Liver (tissue), 9 donors: ENCODE data around the gene PPHLN1. TPM values are rescaled to one million over a fixed set of nuclear protein-coding genes. Genes with fewer than 3 reads are reported as not detected.

Experiments
- DNase-seq: peaks from one replicate; pipeline ENCODE4 v3.0.0-alpha.2; 2017; ENCODE audit warnings: low spot score
- H3K27ac ChIP-seq, 2 donors: one replicate each; pipeline ENCODE4 v1.7.0; 2013; ENCODE audit warnings: inconsistent platforms in 2 of 2, low read length in 2 of 2, control low read depth in 1 of 2, low read depth in 1 of 2, mild to moderate bottlenecking in 1 of 2
- H3K27me3 ChIP-seq, 4 donors: one replicate each; pipeline versions ENCODE4 v1.6.1 to v1.7.0; 2013; ENCODE audit warnings: low read length in 3 of 4, inconsistent platforms in 1 of 4, mild to moderate bottlenecking in 1 of 4, moderate library complexity in 1 of 4; ENCODE audit not compliant: control insufficient read depth in 4 of 4, insufficient read depth in 4 of 4
- H3K36me3 ChIP-seq, 4 donors: one replicate each; pipeline versions ENCODE4 v1.6.1 to v1.7.0; 2013; ENCODE audit warnings: low read length in 3 of 4, mild to moderate bottlenecking in 3 of 4, low read depth in 1 of 4, moderate library complexity in 1 of 4; ENCODE audit not compliant: control insufficient read depth in 4 of 4, insufficient read depth in 3 of 4
- H3K4me1 ChIP-seq, 4 donors: one replicate each; pipeline versions ENCODE4 v1.6.1 to v1.7.0; 2013; ENCODE audit warnings: low read length in 3 of 4, mild to moderate bottlenecking in 3 of 4, moderate library complexity in 1 of 4; ENCODE audit not compliant: control insufficient read depth in 4 of 4, insufficient read depth in 4 of 4
- H3K4me3 ChIP-seq, 3 donors: one replicate each; pipeline versions ENCODE4 v1.6.1 to v1.7.0; 2013; ENCODE audit warnings: low read length in 3 of 3, control low read depth in 1 of 3, low read depth in 1 of 3, mild to moderate bottlenecking in 1 of 3
- H3K9ac ChIP-seq, 2 donors: one replicate each; pipeline ENCODE4 v1.7.0; 2013; ENCODE audit warnings: low read length in 2 of 2, mild to moderate bottlenecking in 2 of 2, moderate library complexity in 2 of 2, control low read depth in 1 of 2, low read depth in 1 of 2
- H3K9me3 ChIP-seq, 4 donors: one replicate each; pipeline versions ENCODE4 v1.6.1 to v1.7.0; 2013; ENCODE audit warnings: low read length in 3 of 4; ENCODE audit not compliant: control insufficient read depth in 4 of 4
- EGR1 ChIP-seq, 2 donors: IDR thresholded peaks; 2 replicates each; pipeline ENCODE4 v1.6.1; 2016 to 2018; ENCODE audit warnings: antibody characterized with exemption in 2 of 2, low read depth in 2 of 2
- FOXA1 ChIP-seq: IDR thresholded peaks from 2 replicates; pipeline ENCODE4 v1.6.1; 2016; ENCODE audit warnings: antibody characterized with exemption
- FOXA2 ChIP-seq: IDR thresholded peaks from 2 replicates; pipeline ENCODE4 v1.6.1; 2016; ENCODE audit warnings: antibody characterized with exemption
- GABPA ChIP-seq, 2 donors: IDR thresholded peaks in 1 of 2; conservative IDR thresholded peaks in 1 of 2; 2 replicates each; pipeline ENCODE4 v1.6.1; 2016; ENCODE audit warnings: antibody characterized with exemption in 2 of 2, mild to moderate bottlenecking in 1 of 2, moderate library complexity in 1 of 2
- HNF4A ChIP-seq, 2 donors: conservative IDR thresholded peaks; 2 replicates each; pipeline ENCODE4 v1.6.1; 2016; ENCODE audit warnings: antibody characterized with exemption in 2 of 2, mild to moderate bottlenecking in 2 of 2
- HNF4G ChIP-seq: IDR thresholded peaks from 2 replicates; pipeline ENCODE4 v1.6.1; 2016; ENCODE audit warnings: antibody characterized with exemption
- JUND ChIP-seq, 2 donors: IDR thresholded peaks; 2 replicates each; pipeline ENCODE4 v1.6.1; 2016; ENCODE audit warnings: antibody characterized with exemption in 2 of 2
- NR2F2 ChIP-seq: IDR thresholded peaks from 2 replicates; pipeline ENCODE4 v1.6.1; 2016; ENCODE audit warnings: antibody characterized with exemption
- RAD21 ChIP-seq, 2 donors: IDR thresholded peaks; 2 replicates each; pipeline ENCODE4 v1.6.1; 2016; ENCODE audit warnings: antibody characterized with exemption in 2 of 2, mild to moderate bottlenecking in 2 of 2
- RXRA ChIP-seq, 2 donors: IDR thresholded peaks; 2 replicates each; pipeline ENCODE4 v1.6.1; 2017 to 2018; ENCODE audit warnings: antibody characterized with exemption in 2 of 2, mild to moderate bottlenecking in 1 of 2
- SP1 ChIP-seq: IDR thresholded peaks from 2 replicates; pipeline ENCODE4 v1.6.1; 2018; ENCODE audit warnings: antibody characterized with exemption, mild to moderate bottlenecking
- TAF1 ChIP-seq: conservative IDR thresholded peaks from 2 replicates; pipeline ENCODE4 v1.6.1; 2016; ENCODE audit warnings: antibody characterized with exemption, mild to moderate bottlenecking
- YY1 ChIP-seq: IDR thresholded peaks from 2 replicates; pipeline ENCODE4 v1.6.1; 2016; ENCODE audit warnings: antibody characterized with exemption, mild to moderate bottlenecking
- WGBS: extraction: QIAGEN DNeasy Blood & Tissue Kit; methylation state at CpG from one replicate; pipeline ENCODE4 v1.1.7; 2013; 5-methylcytosine and 5-hydroxymethylcytosine counted together
- polyA plus RNA-seq, 2 donors: library from polyadenylated mRNA; stranded (reverse) in 1 of 2; unstranded in 1 of 2; fragments of 200-250 nt in 1 of 2; fragments of >200 nt in 1 of 2; fragmentation: Nextera tagmentation in 1 of 2; extraction: Ambion mirVana in 1 of 2; gene quantifications; one replicate each; pipeline versions ENCODE4 v1.2.1 to v1.2.3, GENCODE V29; 2013 to 2015
- total RNA-seq, 2 donors: library from RNA; depleted of rRNA; stranded (reverse); fragments of >200 nt; gene quantifications; one replicate each; pipeline ENCODE4 v1.2.3, GENCODE V29; 2014
- TF ChIP-seq, protein P1 (sequence below): IDR thresholded peaks from 2 replicates; pipeline ENCODE4 v1.6.1; 2016; ENCODE audit warnings: antibody characterized with exemption
- TF ChIP-seq, protein P2 (sequence below): IDR thresholded peaks from 2 replicates; pipeline ENCODE4 v1.6.1; 2016; ENCODE audit warnings: antibody characterized with exemption
- TF ChIP-seq, protein P3 (sequence below): IDR thresholded peaks from 2 replicates; pipeline ENCODE4 v1.6.1; 2016; ENCODE audit warnings: antibody characterized with exemption
- TF ChIP-seq, protein P4 (sequence below): IDR thresholded peaks from 2 replicates; pipeline ENCODE4 v1.6.1; 2016; ENCODE audit warnings: antibody characterized with exemption, mild to moderate bottlenecking
- TF ChIP-seq, protein P5 (sequence below): fragments of 150-350 bp; IDR thresholded peaks from 2 replicates; pipeline ENCODE4 v1.5.1; 2017; ENCODE audit warnings: improper control_type of control experiment, low read depth, low read length; ENCODE audit not compliant: missing input control
- donor health status: healthy.
- donor health status: healthy.
- donor health status: healthy.
- donor health status: healthy.
- donor health status: healthy.

The PPHLN1 gene
- total and polyA plus RNA-seq, 4 donors: 11.6 to 40.3 (median 27.7) TPM

DNA sequence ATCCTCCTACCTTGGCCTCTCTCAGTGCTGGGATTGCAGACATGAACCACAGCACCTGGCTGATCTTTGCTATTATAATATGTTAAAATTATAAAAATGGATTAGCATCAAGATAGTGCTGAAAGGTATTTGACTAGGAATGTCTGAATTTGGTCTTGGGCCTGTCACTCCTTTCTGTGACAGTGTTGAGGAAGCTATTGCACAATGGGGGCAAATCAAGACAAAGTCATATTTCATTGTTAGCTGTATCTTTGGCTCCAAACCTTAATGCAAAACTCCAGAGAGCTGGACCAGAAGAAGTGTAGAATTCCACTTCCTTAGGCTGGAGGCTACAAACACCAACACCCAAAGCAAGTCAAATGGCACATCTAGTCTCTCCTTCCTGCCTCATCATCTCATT is 42.2 kb upstream of the PPHLN1 start:
- Histone ChIP-seq H3K27ac (no peak overlapping the region), H3K4me3 (no peak overlapping the region), H3K9me3 (no peaks in the 10 kb centered on the region), H3K4me1 (peaks cover 0 to 17% (median 12%) of the 10 kb centered on the region in 4 donors), H3K36me3 (no peaks in the 10 kb centered on the region), H3K27me3 (no peaks in the 10 kb centered on the region), H3K9ac (no peak overlapping the region)
- DNase-seq: no peak
- TF ChIP-seq HNF4G (no peak), TAF1 (no peak), GABPA (IDR thresholded peaks at IDR 0.05 in 1 of 2, conservative IDR thresholded peaks at IDR 0.05 in 1 of 2) (no peak), FOXA2 (no peak)
- TF ChIP-seq, protein P1, sequence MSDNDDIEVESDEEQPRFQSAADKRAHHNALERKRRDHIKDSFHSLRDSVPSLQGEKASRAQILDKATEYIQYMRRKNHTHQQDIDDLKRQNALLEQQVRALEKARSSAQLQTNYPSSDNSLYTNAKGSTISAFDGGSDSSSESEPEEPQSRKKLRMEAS: no peak

DNA sequence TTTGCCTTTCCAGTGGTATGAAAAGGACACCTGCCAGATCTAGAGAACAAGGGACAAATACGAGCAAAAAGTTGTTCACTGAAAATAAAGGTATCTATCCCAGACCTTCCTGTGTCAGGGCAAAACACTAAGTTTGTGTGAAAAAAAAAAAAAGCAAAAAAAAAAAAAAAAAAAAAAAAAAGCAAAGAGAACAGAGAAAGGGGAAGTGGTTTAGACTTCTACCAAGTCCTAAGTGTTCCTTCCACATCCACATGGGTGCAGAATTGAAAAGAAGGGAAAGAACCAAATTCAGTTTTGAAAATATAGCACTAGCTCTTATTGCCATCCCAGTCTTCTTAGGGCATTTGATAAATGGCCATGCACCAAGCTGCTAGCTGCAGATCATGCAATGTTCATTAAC is 41.8 kb upstream of the PPHLN1 start:
- no peak for DNase-seq
- Histone ChIP-seq H3K4me1 (peaks cover 0 to 17% (median 12%) of the 10 kb centered on the region in 4 donors), H3K9me3 (no peaks in the 10 kb centered on the region), H3K4me3 (no peak overlapping the region), H3K27ac (no peak overlapping the region), H3K9ac (no peak overlapping the region), H3K27me3 (no peaks in the 10 kb centered on the region), H3K36me3 (no peaks in the 10 kb centered on the region)
- TF ChIP-seq GABPA (IDR thresholded peaks at IDR 0.05 in 1 of 2, conservative IDR thresholded peaks at IDR 0.05 in 1 of 2) (no peak), JUND (IDR thresholded peaks at IDR 0.05) (no peak), NR2F2 (no peak), SP1 (no peak), EGR1 (IDR thresholded peaks at IDR 0.05; ENCODE audit: low read depth in 2 of 2) (no peak)
- TF ChIP-seq, protein P2, sequence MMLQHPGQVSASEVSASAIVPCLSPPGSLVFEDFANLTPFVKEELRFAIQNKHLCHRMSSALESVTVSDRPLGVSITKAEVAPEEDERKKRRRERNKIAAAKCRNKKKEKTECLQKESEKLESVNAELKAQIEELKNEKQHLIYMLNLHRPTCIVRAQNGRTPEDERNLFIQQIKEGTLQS: no peak
- TF ChIP-seq, protein P1: no peak
- TF ChIP-seq, protein P3, sequence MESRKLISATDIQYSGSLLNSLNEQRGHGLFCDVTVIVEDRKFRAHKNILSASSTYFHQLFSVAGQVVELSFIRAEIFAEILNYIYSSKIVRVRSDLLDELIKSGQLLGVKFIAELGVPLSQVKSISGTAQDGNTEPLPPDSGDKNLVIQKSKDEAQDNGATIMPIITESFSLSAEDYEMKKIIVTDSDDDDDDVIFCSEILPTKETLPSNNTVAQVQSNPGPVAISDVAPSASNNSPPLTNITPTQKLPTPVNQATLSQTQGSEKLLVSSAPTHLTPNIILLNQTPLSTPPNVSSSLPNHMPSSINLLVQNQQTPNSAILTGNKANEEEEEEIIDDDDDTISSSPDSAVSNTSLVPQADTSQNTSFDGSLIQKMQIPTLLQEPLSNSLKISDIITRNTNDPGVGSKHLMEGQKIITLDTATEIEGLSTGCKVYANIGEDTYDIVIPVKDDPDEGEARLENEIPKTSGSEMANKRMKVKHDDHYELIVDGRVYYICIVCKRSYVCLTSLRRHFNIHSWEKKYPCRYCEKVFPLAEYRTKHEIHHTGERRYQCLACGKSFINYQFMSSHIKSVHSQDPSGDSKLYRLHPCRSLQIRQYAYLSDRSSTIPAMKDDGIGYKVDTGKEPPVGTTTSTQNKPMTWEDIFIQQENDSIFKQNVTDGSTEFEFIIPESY: no peak
- 88% methylated on average over 1 of the region's 1 CpG for WGBS

DNA sequence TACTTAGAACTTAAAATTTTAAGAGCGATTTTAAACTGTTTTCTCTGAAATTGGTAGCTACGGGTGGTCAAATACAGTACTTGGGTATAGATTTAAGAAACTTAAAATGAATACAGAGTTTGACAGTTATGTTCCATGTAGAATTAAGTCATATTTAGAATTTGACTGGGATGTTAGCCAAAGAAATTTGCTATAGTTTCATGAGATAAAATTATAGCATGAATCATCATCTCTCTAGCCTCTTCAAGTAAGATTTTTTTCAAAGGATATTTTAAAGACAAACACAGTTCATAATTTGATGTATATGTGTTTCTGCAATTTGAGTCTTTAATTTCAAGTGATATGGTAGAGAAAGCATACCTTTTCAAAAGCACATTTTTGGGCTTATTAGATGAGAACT is 41.1 kb upstream of the PPHLN1 start:
- Histone ChIP-seq H3K36me3 (no peaks in the 10 kb centered on the region), H3K9ac (no peak overlapping the region), H3K4me3 (no peak overlapping the region), H3K27ac (no peak overlapping the region), H3K4me1 (peaks cover 0 to 17% (median 12%) of the 10 kb centered on the region in 4 donors), H3K27me3 (no peaks in the 10 kb centered on the region), H3K9me3 (no peaks in the 10 kb centered on the region)
- 86% methylated on average over 2 of the region's 2 CpGs for WGBS
- TF ChIP-seq FOXA1 (no peak), RXRA (IDR thresholded peaks at IDR 0.05) (no peak), RAD21 (IDR thresholded peaks at IDR 0.05) (no peak), GABPA (IDR thresholded peaks at IDR 0.05 in 1 of 2, conservative IDR thresholded peaks at IDR 0.05 in 1 of 2) (no peak), JUND (IDR thresholded peaks at IDR 0.05) (no peak), HNF4A (conservative IDR thresholded peaks at IDR 0.05) (no peak), EGR1 (IDR thresholded peaks at IDR 0.05; ENCODE audit: low read depth in 2 of 2) (no peak), NR2F2 (no peak), YY1 (no peak), TAF1 (no peak), FOXA2 (no peak), HNF4G (no peak)
- TF ChIP-seq, protein P4, sequence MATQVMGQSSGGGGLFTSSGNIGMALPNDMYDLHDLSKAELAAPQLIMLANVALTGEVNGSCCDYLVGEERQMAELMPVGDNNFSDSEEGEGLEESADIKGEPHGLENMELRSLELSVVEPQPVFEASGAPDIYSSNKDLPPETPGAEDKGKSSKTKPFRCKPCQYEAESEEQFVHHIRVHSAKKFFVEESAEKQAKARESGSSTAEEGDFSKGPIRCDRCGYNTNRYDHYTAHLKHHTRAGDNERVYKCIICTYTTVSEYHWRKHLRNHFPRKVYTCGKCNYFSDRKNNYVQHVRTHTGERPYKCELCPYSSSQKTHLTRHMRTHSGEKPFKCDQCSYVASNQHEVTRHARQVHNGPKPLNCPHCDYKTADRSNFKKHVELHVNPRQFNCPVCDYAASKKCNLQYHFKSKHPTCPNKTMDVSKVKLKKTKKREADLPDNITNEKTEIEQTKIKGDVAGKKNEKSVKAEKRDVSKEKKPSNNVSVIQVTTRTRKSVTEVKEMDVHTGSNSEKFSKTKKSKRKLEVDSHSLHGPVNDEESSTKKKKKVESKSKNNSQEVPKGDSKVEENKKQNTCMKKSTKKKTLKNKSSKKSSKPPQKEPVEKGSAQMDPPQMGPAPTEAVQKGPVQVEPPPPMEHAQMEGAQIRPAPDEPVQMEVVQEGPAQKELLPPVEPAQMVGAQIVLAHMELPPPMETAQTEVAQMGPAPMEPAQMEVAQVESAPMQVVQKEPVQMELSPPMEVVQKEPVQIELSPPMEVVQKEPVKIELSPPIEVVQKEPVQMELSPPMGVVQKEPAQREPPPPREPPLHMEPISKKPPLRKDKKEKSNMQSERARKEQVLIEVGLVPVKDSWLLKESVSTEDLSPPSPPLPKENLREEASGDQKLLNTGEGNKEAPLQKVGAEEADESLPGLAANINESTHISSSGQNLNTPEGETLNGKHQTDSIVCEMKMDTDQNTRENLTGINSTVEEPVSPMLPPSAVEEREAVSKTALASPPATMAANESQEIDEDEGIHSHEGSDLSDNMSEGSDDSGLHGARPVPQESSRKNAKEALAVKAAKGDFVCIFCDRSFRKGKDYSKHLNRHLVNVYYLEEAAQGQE: no peak
- TF ChIP-seq, protein P2: no peak
- TF ChIP-seq, protein P1: no peak
- TF ChIP-seq, protein P5, sequence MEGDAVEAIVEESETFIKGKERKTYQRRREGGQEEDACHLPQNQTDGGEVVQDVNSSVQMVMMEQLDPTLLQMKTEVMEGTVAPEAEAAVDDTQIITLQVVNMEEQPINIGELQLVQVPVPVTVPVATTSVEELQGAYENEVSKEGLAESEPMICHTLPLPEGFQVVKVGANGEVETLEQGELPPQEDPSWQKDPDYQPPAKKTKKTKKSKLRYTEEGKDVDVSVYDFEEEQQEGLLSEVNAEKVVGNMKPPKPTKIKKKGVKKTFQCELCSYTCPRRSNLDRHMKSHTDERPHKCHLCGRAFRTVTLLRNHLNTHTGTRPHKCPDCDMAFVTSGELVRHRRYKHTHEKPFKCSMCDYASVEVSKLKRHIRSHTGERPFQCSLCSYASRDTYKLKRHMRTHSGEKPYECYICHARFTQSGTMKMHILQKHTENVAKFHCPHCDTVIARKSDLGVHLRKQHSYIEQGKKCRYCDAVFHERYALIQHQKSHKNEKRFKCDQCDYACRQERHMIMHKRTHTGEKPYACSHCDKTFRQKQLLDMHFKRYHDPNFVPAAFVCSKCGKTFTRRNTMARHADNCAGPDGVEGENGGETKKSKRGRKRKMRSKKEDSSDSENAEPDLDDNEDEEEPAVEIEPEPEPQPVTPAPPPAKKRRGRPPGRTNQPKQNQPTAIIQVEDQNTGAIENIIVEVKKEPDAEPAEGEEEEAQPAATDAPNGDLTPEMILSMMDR: no peak
- DNase-seq: no peak
